GM21529 (cell line): ENCODE data around the gene SMARCB1.
A peak's percentile ranks its signal among the peaks of the same experiment; 100 is the strongest.

Source experiments
- ATAC-seq: cut with Tn5 transposase; IDR thresholded peaks from one replicate; pipeline ENCODE4 v1.9.1; 2021; ENCODE audit not compliant: unreplicated experiment

The SMARCB1 gene

DNA sequence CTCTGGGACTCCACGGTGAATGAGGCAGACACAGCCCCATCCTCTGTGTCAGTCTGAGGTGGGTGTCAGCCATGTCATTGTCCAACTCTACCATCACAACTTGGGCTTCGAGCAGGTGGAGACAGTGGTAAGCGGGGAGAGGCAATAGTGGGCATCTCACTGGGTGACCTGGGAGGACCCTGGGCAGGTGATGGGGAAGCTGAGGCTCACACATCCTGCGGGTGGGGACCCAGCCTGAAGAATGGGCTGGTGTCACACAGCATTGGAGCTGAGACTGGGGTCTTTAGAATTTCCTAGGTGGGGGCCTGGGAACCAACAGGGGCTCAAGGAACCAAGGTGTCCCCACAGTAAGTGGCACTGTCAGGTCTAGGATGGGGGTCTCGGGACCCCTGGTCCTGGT, 7.0 kb upstream of the SMARCB1 start:
- no peak for ATAC-seq

- no peak for ATAC-seq
Observed at GRCh38 chr22:23780146-23780748, 6.5 kb upstream of the SMARCB1 start.

DNA sequence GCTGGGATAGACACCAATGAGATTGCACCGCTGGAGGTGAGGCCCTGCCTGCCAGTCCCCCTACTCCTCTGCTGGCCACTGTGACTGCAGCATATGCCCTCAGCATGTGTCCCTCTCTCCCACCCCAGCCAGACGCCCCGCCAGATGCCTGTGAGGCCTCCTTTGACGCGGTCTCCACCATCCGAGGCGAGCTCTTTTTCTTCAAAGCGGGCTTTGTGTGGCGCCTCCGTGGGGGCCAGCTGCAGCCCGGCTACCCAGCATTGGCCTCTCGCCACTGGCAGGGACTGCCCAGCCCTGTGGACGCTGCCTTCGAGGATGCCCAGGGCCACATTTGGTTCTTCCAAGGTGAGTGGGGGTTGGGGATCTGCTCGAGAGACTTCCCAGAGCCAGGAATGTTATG, 5.7 kb upstream of the SMARCB1 start:
- ATAC-seq, result no peak

DNA sequence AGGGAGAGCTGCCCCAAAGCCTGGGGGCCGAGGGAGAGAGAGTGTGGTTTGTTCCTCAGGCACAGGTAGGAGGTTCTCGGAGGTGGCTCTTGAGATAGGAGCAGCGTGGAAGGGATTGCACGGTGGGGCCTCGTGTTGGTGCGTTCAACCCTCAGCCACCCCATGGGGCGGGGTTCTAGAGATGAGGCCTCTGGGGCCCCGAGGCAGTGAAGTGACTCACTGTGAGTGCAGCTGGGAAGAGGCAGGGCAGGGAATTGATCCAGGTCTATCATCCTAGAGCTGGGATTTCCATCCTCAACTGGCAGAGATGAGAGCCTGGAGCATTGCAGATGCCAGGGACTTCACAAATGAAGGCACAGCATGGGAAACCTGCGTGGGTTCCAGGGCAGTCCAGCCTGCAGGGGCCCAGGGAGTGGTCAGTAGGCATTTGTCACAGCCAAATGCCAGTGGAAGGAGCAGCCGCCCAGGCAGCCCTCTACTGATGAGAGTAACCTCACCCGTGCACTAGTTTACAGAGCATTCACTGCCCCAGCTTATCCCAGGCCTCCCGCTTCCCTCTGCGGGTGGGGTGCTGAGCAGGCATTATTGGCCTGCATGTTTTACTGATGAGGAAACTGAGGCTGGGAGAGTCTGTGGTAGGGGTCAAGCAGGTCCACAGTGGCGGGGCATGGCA, 5.1 kb upstream of the SMARCB1 start:
- no peak for ATAC-seq

DNA sequence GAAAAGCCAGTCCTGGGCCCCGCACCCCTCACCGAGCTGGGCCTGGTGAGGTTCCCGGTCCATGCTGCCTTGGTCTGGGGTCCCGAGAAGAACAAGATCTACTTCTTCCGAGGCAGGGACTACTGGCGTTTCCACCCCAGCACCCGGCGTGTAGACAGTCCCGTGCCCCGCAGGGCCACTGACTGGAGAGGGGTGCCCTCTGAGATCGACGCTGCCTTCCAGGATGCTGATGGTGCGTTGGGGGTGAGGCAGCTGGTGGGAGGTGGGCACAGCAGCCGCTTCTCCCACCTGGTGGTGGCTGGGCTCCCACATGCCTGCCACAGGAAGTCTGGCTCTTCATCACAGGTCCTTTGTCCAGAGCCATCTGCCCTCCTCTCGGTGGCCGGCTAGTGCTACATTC, 4.5 kb upstream of the SMARCB1 start:
- no peak for ATAC-seq

- no peak for ATAC-seq
Observed at GRCh38 chr22:23782703-23783102, 4.1 kb upstream of the SMARCB1 start.

DNA sequence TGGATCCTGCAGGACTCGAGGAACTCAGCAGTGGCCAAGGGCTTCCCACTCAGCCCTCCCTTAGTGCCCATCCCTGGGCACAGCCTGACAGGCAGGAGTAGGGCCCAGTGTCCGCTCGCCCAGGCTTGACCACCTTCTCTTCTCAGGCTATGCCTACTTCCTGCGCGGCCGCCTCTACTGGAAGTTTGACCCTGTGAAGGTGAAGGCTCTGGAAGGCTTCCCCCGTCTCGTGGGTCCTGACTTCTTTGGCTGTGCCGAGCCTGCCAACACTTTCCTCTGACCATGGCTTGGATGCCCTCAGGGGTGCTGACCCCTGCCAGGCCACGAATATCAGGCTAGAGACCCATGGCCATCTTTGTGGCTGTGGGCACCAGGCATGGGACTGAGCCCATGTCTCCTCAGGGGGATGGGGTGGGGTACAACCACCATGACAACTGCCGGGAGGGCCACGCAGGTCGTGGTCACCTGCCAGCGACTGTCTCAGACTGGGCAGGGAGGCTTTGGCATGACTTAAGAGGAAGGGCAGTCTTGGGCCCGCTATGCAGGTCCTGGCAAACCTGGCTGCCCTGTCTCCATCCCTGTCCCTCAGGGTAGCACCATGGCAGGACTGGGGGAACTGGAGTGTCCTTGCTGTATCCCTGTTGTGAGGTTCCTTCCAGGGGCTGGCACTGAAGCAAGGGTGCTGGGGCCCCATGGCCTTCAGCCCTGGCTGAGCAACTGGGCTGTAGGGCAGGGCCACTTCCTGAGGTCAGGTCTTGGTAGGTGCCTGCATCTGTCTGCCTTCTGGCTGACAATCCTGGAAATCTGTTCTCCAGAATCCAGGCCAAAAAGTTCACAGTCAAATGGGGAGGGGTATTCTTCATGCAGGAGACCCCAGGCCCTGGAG, 3.3 kb upstream of the SMARCB1 start:
- no peak for ATAC-seq

- no peak for ATAC-seq
Observed at GRCh38 chr22:23784215-23784732, 2.5 kb upstream of the SMARCB1 start.

GRCh38 chr22:23786261-23786710, 480 bp upstream of the SMARCB1 start:
- ATAC-seq, result no peak

GRCh38 chr22:23787600-23787896, 782 bp downstream of the SMARCB1 start:
- ATAC-seq, result peak; percentile 18

- no peak for ATAC-seq
Observed at GRCh38 chr22:23787910-23788309, 1.1 kb downstream of the SMARCB1 start.

DNA sequence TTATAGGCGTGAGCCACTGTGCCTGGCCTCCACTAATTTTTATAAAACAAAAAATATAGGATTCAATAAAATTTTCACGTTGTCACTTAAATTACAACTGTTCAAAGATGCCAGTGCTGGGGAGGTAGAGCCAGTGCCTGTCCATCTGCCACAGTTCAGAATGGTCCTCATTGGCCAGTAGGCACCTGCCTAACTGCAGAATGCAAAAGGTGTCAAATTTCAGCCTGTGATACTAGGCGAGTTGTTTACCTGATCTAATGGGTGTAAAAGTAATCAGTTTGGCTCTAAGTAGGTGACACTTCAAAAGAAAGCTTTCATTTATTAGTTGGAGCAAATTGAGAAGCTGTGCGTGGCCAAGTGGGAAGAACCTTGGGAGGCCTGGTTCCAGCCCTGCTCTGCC, 2.4 kb downstream of the SMARCB1 start:
- no peak for ATAC-seq

DNA sequence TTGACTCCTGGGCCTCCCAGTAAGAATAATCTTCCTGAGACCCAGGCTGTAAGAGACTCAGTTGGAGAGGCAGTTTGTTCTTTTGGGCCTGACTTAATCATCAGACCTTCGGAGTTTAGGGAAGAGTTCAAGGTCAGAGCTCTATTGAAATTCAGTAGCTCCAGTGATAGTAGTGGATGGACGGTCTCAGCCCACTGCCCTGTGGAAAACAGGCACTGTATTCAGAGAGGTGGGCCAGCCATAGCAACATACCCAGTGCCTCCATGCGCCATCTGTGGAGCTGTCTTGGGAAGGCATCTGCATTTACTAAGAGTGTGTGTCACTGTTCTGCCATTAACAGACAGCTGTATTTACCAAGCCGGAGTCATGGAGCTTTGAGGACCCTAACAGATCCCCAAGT, 2.9 kb downstream of the SMARCB1 start:
- ATAC-seq, result no peak

GRCh38 chr22:23790819-23791737, 4.3 kb downstream of the SMARCB1 start:
- no peak for ATAC-seq

DNA sequence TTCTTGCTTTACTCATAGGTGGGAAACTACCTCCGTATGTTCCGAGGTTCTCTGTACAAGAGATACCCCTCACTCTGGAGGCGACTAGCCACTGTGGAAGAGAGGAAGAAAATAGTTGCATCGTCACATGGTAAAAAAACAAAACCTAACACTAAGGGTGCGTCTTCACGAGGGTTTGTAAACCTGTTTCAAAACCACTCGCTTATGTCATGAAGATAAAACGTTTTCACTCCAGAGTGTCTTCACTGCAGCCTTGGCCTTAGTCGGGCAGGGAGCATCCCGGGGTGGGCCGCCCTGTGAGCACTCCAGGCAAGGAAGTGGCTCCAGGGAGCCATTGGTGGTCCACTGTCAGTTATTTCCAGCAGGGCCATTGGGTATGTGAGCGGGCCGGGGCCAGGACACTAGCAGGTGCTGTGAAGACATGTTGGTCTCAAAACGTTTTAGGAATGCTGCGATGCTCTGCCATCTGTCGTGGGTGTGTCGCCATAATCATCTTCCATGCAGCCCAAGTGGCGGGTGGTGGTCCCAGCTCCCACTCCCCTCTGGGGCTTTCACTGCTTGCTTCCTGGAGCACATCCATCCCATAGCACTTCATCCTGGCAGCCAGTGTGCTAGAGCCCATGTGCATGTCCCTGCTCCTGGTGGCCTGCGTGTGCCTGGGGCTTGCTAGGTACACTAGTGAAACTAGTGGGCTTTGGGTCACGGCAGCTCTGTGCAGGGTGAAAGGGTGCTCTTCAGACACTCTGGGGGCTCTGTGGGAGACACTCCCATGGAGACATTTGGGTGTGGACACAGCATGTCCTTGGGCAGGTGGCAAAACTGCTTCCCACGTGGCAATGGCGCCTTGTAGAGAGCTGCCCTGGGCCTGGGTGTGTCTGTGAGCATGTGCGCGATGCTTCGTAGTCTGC, 5.2 kb downstream of the SMARCB1 start:
- no peak for ATAC-seq

- no peak for ATAC-seq
Observed at GRCh38 chr22:23793326-23793725, 6.6 kb downstream of the SMARCB1 start.

GRCh38 chr22:23796461-23796860, 9.7 kb downstream of the SMARCB1 start:
- ATAC-seq, result no peak

DNA sequence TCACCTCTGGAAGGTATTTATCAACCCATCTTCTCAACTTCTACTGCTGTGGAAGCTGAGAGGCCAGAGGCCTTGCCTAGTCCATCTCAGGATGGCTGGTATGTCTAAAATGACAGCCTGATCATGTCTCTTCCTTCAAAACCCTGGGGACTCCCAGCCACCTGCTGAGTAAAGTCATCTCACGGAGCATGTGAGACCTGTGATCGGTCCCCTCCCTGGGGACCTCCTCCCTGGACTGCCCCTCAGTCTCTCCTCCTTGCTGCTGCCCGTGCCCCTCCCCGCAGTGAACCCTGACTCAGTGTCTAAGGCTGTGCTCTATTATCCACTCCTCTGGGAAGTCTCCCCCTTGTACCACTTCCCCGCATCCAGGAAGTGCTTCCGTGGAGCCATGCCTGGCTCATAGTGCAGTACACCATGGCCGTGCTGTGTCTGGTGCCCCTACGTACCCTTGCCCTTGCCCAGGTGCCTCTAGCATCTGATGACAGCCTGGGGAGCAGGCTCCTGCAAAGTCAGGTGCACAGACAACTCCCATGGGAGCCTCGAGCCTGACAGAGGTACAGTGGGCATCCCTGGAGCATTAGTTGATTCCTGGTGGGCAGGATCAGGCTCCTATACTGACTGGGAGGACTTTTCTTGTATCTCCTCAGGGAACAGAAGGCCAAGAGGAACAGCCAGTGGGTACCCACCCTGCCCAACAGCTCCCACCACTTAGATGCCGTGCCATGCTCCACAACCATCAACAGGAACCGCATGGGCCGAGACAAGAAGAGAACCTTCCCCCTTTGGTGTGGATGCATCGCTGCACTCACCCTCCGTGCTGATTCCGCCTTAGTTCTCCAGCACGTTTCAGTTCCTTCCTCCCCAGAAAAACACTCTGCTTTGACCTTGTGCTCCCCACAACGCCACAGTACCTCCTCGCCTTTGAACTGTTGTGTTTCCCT, 13.8 kb downstream of the SMARCB1 start:
- peak; percentile 50 for ATAC-seq
